Measurements from ENCODE around the gene DAPP1.

- no peak for TF ChIP-seq CTCF (conservative IDR thresholded peaks at IDR 0.05)
- TF ChIP-seq EZH2 (IDR thresholded peaks at IDR 0.05; ENCODE audit: low read depth), result no peak
These were observed 7.3 kb upstream of the DAPP1 start for GRCh38 chr4:99809326-99809725.

Data from PC-9 (cell line).